SK-N-SH (cell line): Measurements from ENCODE around the gene ID1. TPM values are rescaled to one million over a fixed set of nuclear protein-coding genes. Genes with fewer than 3 reads are reported as not detected.
A peak's percentile ranks its signal among the peaks of the same experiment; 100 is the strongest.

Experiments
- CTCF ChIA-PET: fragments of 300-600, 350-600 bp; formaldehyde crosslinking; extraction: SDS; loops from one replicate; lab custom pipeline; 2021; lab: Yijun Ruan, JAX
- POLR2A ChIA-PET: fragments of 350-600 bp; sonication (Branson Sonifier 250); formaldehyde crosslinking; extraction: SDS; loops from one replicate; lab custom pipeline; 2020; ENCODE audit warnings: antibody characterized with exemption, inconsistent platforms; lab: Yijun Ruan, JAX
- DNase-seq: peaks from one replicate; pipeline ENCODE4 v3.0.0; 2012
- H2AFZ ChIP-seq: fragments of 200-600 bp; sonication (generic); 2 replicates; pipeline ENCODE4 v1.8.1; 2016; ENCODE audit warnings: antibody characterized with exemption, mild to moderate bottlenecking, low read depth
- H3F3A ChIP-seq: fragments of 200-600 bp; sonication (generic); replicated peaks from 2 replicates; pipeline ENCODE3; 2016; ENCODE audit warnings: antibody characterized with exemption, mild to moderate bottlenecking; ENCODE audit not compliant: insufficient read depth
- H3K27ac ChIP-seq, 2 experiments: fragments of 200-500 bp in 1 of 2; fragments of 200-600 bp in 1 of 2; sonication (Bioruptor generic) in 1 of 2; sonication (generic), shearing (Covaris generic) in 1 of 2; 2 replicates each; pipeline versions ENCODE4 v1.5.1 to v1.6.1; 2014 to 2016; ENCODE audit warnings: low read depth in 2 of 2, inconsistent platforms in 1 of 2, low read length in 1 of 2, mild to moderate bottlenecking in 1 of 2, mixed read lengths in 1 of 2
- H3K27me3 ChIP-seq: fragments of 200-600 bp; sonication (generic), shearing (Covaris generic); 2 replicates; pipeline ENCODE4 v1.6.1; 2016; ENCODE audit warnings: mixed run types; ENCODE audit not compliant: insufficient read depth
- H3K36me3 ChIP-seq, 2 experiments: fragments of 200-500 bp in 1 of 2; fragments of 200-600 bp in 1 of 2; sonication (Bioruptor generic) in 1 of 2; sonication (generic) in 1 of 2; replicated peaks in 1 of 2; 2 replicates each; pipeline versions ENCODE3 to v1.5.1; 2014 to 2016; ENCODE audit warnings: low read length in 1 of 2, mild to moderate bottlenecking in 1 of 2; ENCODE audit not compliant: insufficient read depth in 2 of 2, control insufficient read depth in 1 of 2
- H3K4me1 ChIP-seq, 2 experiments: fragments of 200-500 bp in 1 of 2; fragments of 200-600 bp in 1 of 2; sonication (Bioruptor generic) in 1 of 2; sonication (generic), shearing (Covaris generic) in 1 of 2; 2 replicates each; pipeline versions ENCODE4 v1.5.1 to v1.6.1; 2014 to 2016; ENCODE audit warnings: low read depth in 1 of 2, low read length in 1 of 2, mixed run types in 1 of 2; ENCODE audit not compliant: insufficient read depth in 2 of 2, control insufficient read depth in 1 of 2
- H3K4me2 ChIP-seq: fragments of 200-600 bp; sonication (generic), shearing (Covaris generic); 2 replicates; pipeline ENCODE4 v1.6.1; 2017; ENCODE audit warnings: mixed run types
- H3K4me3 ChIP-seq, 2 experiments: fragments of 200-500 bp in 1 of 2; fragments of 200-600 bp in 1 of 2; sonication (Bioruptor generic) in 1 of 2; sonication (generic), shearing (Covaris generic) in 1 of 2; 2 replicates each; pipeline versions ENCODE4 v1.5.1 to v1.8.1; 2014 to 2016; ENCODE audit warnings: low read depth in 2 of 2, inconsistent platforms in 1 of 2, low read length in 1 of 2, mild to moderate bottlenecking in 1 of 2, mixed read lengths in 1 of 2, moderate library complexity in 1 of 2
- H3K79me2 ChIP-seq: fragments of 200-600 bp; sonication (generic); 2 replicates; pipeline ENCODE4 v1.8.1; 2017; ENCODE audit warnings: mild to moderate bottlenecking; ENCODE audit not compliant: insufficient read depth
- H3K9ac ChIP-seq: fragments of 200-600 bp; sonication (generic); 2 replicates; pipeline ENCODE4 v1.6.1; 2017; ENCODE audit warnings: mixed run types
- H3K9me2 ChIP-seq: fragments of 200-600 bp; sonication (generic); 2 replicates; pipeline ENCODE4 v1.6.1; 2017; ENCODE audit warnings: mixed run types
- H3K9me3 ChIP-seq: fragments of 200-600 bp; sonication (generic); 2 replicates; pipeline ENCODE4 v1.6.1; 2017; ENCODE audit warnings: mixed run types, mild to moderate bottlenecking, moderate library complexity
- H4K20me1 ChIP-seq: fragments of 200-600 bp; sonication (generic); 2 replicates; pipeline ENCODE4 v1.6.1; 2017; ENCODE audit warnings: mild to moderate bottlenecking, mixed run types; ENCODE audit not compliant: insufficient read depth
- CHD2 ChIP-seq: fragments of 150-350 bp; IDR thresholded peaks from 2 replicates; pipeline ENCODE4 v1.6.1; 2018; ENCODE audit warnings: low read length; ENCODE audit not compliant: partially characterized antibody
- ELF1 ChIP-seq: IDR thresholded peaks from 2 replicates; pipeline ENCODE4 v1.4.0; 2012
- EP300 ChIP-seq, 2 experiments: IDR thresholded peaks; 2 replicates each; pipeline versions ENCODE4 v1.4.0 to v1.6.1; 2012; ENCODE audit warnings: borderline replicate concordance in 1 of 2, low read depth in 1 of 2, low read length in 1 of 2
- EZH2phosphoT487 ChIP-seq: fragments of 200-600 bp; sonication (generic); IDR thresholded peaks from 2 replicates; pipeline ENCODE4 v1.6.1; 2017; ENCODE audit warnings: low read depth, mixed run types, mild to moderate bottlenecking, antibody characterized with exemption, moderate library complexity, borderline replicate concordance
- FOXJ3 ChIP-seq: sonication (generic); formaldehyde crosslinking; IDR thresholded peaks from 2 replicates; pipeline ENCODE4 v1.5.1; 2020; ENCODE audit warnings: mild to moderate bottlenecking, missing genetic modification reagents
- FOXM1 ChIP-seq: IDR thresholded peaks from 2 replicates; pipeline ENCODE4 v1.4.0; 2012; ENCODE audit warnings: low read depth, mild to moderate bottlenecking
- GABPA ChIP-seq: IDR thresholded peaks from 2 replicates; pipeline ENCODE4 v1.4.0; 2012; ENCODE audit warnings: low read depth, mild to moderate bottlenecking
- GATA2 ChIP-seq: sonication (generic); formaldehyde crosslinking; IDR thresholded peaks from 2 replicates; pipeline ENCODE4 v1.5.0; 2020; ENCODE audit warnings: mild to moderate bottlenecking, missing genetic modification reagents
- JUND ChIP-seq: IDR thresholded peaks from 2 replicates; pipeline ENCODE4 v1.4.0; 2012
- MEF2A ChIP-seq: IDR thresholded peaks from 2 replicates; pipeline ENCODE4 v1.4.0; 2012; ENCODE audit warnings: low read depth, borderline replicate concordance
- MXI1 ChIP-seq: IDR thresholded peaks from 2 replicates; pipeline ENCODE4 v1.6.1; 2012; ENCODE audit warnings: mild to moderate bottlenecking, low read depth, low read length, improper control_type of control experiment
- NFIC ChIP-seq: IDR thresholded peaks from 2 replicates; pipeline ENCODE4 v1.4.0; 2012; ENCODE audit warnings: borderline replicate concordance
- NRF1 ChIP-seq: IDR thresholded peaks from 2 replicates; pipeline ENCODE4 v1.6.1; 2012; ENCODE audit warnings: low read depth, mild to moderate bottlenecking, low read length
- POLR2AphosphoS5 ChIP-seq: IDR thresholded peaks from 2 replicates; pipeline ENCODE4 v1.6.1; 2012; ENCODE audit warnings: low read depth, low read length
- RAD21 ChIP-seq: IDR thresholded peaks from 2 replicates; pipeline ENCODE4 v1.6.1; 2012; ENCODE audit warnings: mild to moderate bottlenecking, low read length
- RCOR1 ChIP-seq: fragments of 150-350 bp; IDR thresholded peaks from 2 replicates; pipeline ENCODE4 v1.6.1; 2017; ENCODE audit warnings: antibody characterized with exemption, low read length
- RFX5 ChIP-seq: IDR thresholded peaks from 2 replicates; pipeline ENCODE4 v1.6.1; 2012; ENCODE audit warnings: mild to moderate bottlenecking, improper control_type of control experiment, low read length
- SIN3A ChIP-seq: IDR thresholded peaks from 2 replicates; pipeline ENCODE4 v1.6.1; 2012; ENCODE audit warnings: low read depth, mild to moderate bottlenecking, low read length, moderate library complexity, borderline replicate concordance
- SMC3 ChIP-seq: IDR thresholded peaks from 2 replicates; pipeline ENCODE4 v1.6.1; 2012; ENCODE audit warnings: low read depth, low read length, improper control_type of control experiment
- TAF1 ChIP-seq: IDR thresholded peaks from 2 replicates; pipeline ENCODE4 v1.6.1; 2012; ENCODE audit warnings: low read depth, mild to moderate bottlenecking, low read length, moderate library complexity, borderline replicate concordance
- TCF12 ChIP-seq: IDR thresholded peaks from 2 replicates; pipeline ENCODE4 v1.4.0; 2012
- WGBS: methylation state at CpG from one replicate; pipeline ENCODE4 v1.1.6; 2017; ENCODE audit warnings: low lambda C conversion rate; 5-methylcytosine and 5-hydroxymethylcytosine counted together
- polyA plus RNA-seq, 3 experiments: library from polyadenylated mRNA; depleted of rRNA; stranded (reverse); fragments of >200 nt; gene quantifications; 2 replicates each; pipeline ENCODE4 v1.2.3, GENCODE V29; 2012
- TF ChIP-seq, protein P1 (sequence below): IDR thresholded peaks from 2 replicates; pipeline ENCODE4 v1.4.0; 2012; ENCODE audit warnings: low read depth, borderline replicate concordance
- TF ChIP-seq, protein P2 (sequence below): fragments of 200-600 bp; sonication (generic); IDR thresholded peaks from 2 replicates; pipeline ENCODE4 v1.6.1; 2017; ENCODE audit warnings: antibody characterized with exemption, mild to moderate bottlenecking, moderate library complexity
- TF ChIP-seq, protein P3 (sequence below): fragments of 150-350 bp; IDR thresholded peaks from 2 replicates; pipeline ENCODE4 v1.6.1; 2016; ENCODE audit warnings: mild to moderate bottlenecking, low read depth, low read length
- TF ChIP-seq, protein P4 (sequence below): fragments of 150-350 bp; IDR thresholded peaks from 2 replicates; pipeline ENCODE4 v1.6.1; 2017; ENCODE audit warnings: antibody characterized with exemption, low read length, low read depth, borderline replicate concordance
- TF ChIP-seq, protein P5 (sequence below): IDR thresholded peaks from 2 replicates; pipeline ENCODE4; 2012

The ID1 gene
- polyA plus RNA-seq, 1 of the 3 experiments (the other 2 are of a cell fraction): 493 TPM

DNA sequence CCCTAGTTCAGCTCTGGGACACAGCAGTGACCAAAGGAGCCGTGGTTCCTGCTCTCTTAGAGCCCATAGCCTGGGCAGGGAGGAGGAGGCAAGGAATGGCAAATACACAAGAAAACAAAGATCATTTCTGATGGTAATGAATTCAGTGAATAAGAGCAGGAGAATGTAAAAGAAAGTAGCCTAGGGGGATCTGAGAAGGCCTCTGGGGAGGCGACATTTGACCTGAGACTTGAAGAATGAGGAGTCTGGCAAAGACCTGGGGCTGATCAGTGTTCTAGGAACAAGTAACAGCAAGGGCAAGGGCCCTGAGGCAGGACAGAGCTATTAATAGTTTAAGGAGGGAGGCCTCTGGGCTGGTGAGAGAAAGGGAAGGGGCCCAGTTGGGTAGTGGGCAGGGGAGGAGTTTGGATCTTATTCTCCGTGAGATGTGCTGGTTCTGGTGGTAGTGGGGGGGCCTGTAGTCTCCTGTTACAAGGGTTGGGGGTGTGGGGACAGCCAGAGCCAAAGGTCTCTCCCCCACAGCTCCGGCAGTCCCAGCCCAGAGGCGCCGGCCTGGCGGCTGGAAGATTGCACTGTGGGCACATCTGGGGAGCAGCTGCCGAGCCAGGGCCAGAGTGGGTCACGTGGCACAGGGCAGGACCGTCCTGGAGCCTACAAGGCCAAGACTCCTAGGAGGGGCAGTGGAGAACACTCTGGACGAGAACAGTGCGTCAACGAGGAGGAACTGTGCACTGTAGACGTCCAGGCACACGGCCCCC lies 9.3 kb upstream of the ID1 start:
- no peaks in the 10 kb centered on the region for H4K20me1 ChIP-seq
- no peak overlapping the region for H3K4me3 ChIP-seq
- no peaks in the 10 kb centered on the region for H3K36me3 ChIP-seq
- H3K27ac ChIP-seq: peak overlapping the region; percentile 86 to 91
- H3K27me3 ChIP-seq: no peaks in the 10 kb centered on the region
- CTCF ChIA-PET: interaction anchor here (1.2 to 33.9 kb wide), 7 partner anchors 9 to 128 kb away, joined by 3 to 1802 read pairs (median 5); partner anchors contain the start of gene ID1
- WGBS: 4% methylated on average over 11 of the region's 15 CpGs
- H3K4me1 ChIP-seq: peaks cover 6 to 10% of the 10 kb centered on the region in 2 experiments; a peak in 1 of 4 replicates
- peaks cover 46% of the 10 kb centered on the region for H3F3A ChIP-seq
- H3K9me2 ChIP-seq: no peaks in the 10 kb centered on the region
- no peaks in the 10 kb centered on the region for H3K9me3 ChIP-seq
- H3K4me2 ChIP-seq: peak overlapping the region; percentile 26; the same call in 1 of the 2 replicates
- H3K79me2 ChIP-seq: peaks cover 3% of the 10 kb centered on the region; the same call in 1 of the 2 replicates
- DNase-seq: peak; percentile 90
- peak overlapping the region; percentile 34; the same call in 1 of the 2 replicates for H3K9ac ChIP-seq
- POLR2A ChIA-PET: interaction anchor here (0.7 to 3.1 kb wide), 9 partner anchors 8 to 27 kb away, joined by 3 to 51 read pairs (median 4); partner anchors contain the start of gene ID1
- peak overlapping the region; percentile 70; the same call in 1 of the 2 replicates for H2AFZ ChIP-seq
- TF ChIP-seq TCF12: peak; percentile 96
- TF ChIP-seq ELF1: no peak
- no peak for TF ChIP-seq RFX5
- TF ChIP-seq FOXM1: no peak
- TF ChIP-seq JUND: no peak
- peak; percentile 77; the same call in 1 of the 2 replicates for TF ChIP-seq MEF2A
- TF ChIP-seq CHD2: peak; percentile 64
- TF ChIP-seq, protein P1, sequence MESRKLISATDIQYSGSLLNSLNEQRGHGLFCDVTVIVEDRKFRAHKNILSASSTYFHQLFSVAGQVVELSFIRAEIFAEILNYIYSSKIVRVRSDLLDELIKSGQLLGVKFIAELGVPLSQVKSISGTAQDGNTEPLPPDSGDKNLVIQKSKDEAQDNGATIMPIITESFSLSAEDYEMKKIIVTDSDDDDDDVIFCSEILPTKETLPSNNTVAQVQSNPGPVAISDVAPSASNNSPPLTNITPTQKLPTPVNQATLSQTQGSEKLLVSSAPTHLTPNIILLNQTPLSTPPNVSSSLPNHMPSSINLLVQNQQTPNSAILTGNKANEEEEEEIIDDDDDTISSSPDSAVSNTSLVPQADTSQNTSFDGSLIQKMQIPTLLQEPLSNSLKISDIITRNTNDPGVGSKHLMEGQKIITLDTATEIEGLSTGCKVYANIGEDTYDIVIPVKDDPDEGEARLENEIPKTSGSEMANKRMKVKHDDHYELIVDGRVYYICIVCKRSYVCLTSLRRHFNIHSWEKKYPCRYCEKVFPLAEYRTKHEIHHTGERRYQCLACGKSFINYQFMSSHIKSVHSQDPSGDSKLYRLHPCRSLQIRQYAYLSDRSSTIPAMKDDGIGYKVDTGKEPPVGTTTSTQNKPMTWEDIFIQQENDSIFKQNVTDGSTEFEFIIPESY: 0 out of 2 replicates have a peak, but pooled peaks have one; percentile 24
- TF ChIP-seq FOXJ3 (CRISPR knock-in tag): peak; percentile 35; the same call in 1 of the 2 replicates
- TF ChIP-seq SIN3A: no peak
- no peak for TF ChIP-seq EZH2phosphoT487
- no peak for TF ChIP-seq TAF1
- TF ChIP-seq, protein P2, sequence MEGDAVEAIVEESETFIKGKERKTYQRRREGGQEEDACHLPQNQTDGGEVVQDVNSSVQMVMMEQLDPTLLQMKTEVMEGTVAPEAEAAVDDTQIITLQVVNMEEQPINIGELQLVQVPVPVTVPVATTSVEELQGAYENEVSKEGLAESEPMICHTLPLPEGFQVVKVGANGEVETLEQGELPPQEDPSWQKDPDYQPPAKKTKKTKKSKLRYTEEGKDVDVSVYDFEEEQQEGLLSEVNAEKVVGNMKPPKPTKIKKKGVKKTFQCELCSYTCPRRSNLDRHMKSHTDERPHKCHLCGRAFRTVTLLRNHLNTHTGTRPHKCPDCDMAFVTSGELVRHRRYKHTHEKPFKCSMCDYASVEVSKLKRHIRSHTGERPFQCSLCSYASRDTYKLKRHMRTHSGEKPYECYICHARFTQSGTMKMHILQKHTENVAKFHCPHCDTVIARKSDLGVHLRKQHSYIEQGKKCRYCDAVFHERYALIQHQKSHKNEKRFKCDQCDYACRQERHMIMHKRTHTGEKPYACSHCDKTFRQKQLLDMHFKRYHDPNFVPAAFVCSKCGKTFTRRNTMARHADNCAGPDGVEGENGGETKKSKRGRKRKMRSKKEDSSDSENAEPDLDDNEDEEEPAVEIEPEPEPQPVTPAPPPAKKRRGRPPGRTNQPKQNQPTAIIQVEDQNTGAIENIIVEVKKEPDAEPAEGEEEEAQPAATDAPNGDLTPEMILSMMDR: no peak
- TF ChIP-seq GABPA: no peak
- TF ChIP-seq, protein P3, sequence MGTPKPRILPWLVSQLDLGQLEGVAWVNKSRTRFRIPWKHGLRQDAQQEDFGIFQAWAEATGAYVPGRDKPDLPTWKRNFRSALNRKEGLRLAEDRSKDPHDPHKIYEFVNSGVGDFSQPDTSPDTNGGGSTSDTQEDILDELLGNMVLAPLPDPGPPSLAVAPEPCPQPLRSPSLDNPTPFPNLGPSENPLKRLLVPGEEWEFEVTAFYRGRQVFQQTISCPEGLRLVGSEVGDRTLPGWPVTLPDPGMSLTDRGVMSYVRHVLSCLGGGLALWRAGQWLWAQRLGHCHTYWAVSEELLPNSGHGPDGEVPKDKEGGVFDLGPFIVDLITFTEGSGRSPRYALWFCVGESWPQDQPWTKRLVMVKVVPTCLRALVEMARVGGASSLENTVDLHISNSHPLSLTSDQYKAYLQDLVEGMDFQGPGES: no peak
- no peak for TF ChIP-seq RAD21
- peak; percentile 49; the same call in 1 of the 2 replicates for TF ChIP-seq NFIC
- peak; percentile 74 to 92 for TF ChIP-seq EP300 (IDR thresholded peaks at IDR 0.05; ENCODE audit: borderline replicate concordance in 1 of 2, low read depth in 1 of 2, low read length in 1 of 2)
- peak; percentile 29; the same call in 1 of the 2 replicates for TF ChIP-seq GATA2 (CRISPR knock-in tag)
- no peak for TF ChIP-seq MXI1
- TF ChIP-seq POLR2AphosphoS5: peak; percentile 78
- no peak for TF ChIP-seq NRF1
- TF ChIP-seq RCOR1: peak; percentile 53; the same call in 1 of the 2 replicates
- no peak for TF ChIP-seq SMC3
- TF ChIP-seq, protein P4, sequence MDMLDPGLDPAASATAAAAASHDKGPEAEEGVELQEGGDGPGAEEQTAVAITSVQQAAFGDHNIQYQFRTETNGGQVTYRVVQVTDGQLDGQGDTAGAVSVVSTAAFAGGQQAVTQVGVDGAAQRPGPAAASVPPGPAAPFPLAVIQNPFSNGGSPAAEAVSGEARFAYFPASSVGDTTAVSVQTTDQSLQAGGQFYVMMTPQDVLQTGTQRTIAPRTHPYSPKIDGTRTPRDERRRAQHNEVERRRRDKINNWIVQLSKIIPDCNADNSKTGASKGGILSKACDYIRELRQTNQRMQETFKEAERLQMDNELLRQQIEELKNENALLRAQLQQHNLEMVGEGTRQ: peak; percentile 69; the same call in 1 of the 2 replicates
- TF ChIP-seq, protein P5, sequence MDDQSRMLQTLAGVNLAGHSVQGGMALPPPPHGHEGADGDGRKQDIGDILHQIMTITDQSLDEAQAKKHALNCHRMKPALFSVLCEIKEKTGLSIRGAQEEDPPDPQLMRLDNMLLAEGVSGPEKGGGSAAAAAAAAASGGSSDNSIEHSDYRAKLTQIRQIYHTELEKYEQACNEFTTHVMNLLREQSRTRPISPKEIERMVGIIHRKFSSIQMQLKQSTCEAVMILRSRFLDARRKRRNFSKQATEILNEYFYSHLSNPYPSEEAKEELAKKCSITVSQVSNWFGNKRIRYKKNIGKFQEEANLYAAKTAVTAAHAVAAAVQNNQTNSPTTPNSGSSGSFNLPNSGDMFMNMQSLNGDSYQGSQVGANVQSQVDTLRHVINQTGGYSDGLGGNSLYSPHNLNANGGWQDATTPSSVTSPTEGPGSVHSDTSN: peak; percentile 2; the same call in 1 of the 2 replicates
